Measurements from ENCODE around the gene ZNF394.

Gene ZNF394

DNA sequence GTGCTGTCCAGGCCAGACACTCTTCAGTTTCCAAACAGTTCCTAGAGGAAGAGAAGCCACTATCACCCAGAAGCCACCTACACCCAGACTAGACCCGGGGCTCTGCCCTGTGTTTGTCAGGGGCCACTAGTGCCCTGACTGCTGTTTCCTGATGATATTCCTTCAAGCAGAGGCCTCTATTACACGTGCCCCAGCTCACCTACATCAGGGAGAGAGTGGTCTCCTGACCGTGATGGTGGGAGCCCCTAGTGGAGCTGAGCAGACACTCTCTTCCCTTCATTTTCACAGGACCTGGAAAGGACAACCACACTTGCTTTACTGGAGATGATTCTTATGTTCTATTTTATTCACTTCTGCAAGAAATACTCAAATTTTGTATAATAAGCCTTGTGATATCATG lies 9.2 kb downstream of the ZNF394 start (continued):
- TF ChIP-seq, protein P1, sequence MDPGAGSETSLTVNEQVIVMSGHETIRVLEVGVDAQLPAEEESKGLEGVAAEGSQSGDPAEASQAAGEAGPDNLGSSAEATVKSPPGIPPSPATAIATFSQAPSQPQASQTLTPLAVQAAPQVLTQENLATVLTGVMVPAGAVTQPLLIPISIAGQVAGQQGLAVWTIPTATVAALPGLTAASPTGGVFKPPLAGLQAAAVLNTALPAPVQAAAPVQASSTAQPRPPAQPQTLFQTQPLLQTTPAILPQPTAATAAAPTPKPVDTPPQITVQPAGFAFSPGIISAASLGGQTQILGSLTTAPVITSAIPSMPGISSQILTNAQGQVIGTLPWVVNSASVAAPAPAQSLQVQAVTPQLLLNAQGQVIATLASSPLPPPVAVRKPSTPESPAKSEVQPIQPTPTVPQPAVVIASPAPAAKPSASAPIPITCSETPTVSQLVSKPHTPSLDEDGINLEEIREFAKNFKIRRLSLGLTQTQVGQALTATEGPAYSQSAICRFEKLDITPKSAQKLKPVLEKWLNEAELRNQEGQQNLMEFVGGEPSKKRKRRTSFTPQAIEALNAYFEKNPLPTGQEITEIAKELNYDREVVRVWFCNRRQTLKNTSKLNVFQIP (CRISPR knock-in tag; IDR thresholded peaks at IDR 0.05; ENCODE audit: borderline replicate concordance, low read depth) = no peak
- TF ChIP-seq SNAI2 (CRISPR knock-in tag; IDR thresholded peaks at IDR 0.05) (no peak), CSDC2 (CRISPR knock-in tag; IDR thresholded peaks at IDR 0.05) (no peak), TSHZ2 (CRISPR knock-in tag; IDR thresholded peaks at IDR 0.05) (no peak), PPARA (CRISPR knock-in tag; IDR thresholded peaks at IDR 0.05; ENCODE audit: borderline replicate concordance) (no peak), TOX (CRISPR knock-in tag; IDR thresholded peaks at IDR 0.05; ENCODE audit: borderline replicate concordance) (no peak), ZNF70 (CRISPR knock-in tag; IDR thresholded peaks at IDR 0.05) (no peak), OSR1 (CRISPR knock-in tag; IDR thresholded peaks at IDR 0.05) (no peak), TCF4 (CRISPR knock-in tag; IDR thresholded peaks at IDR 0.05; ENCODE audit: borderline replicate concordance) (no peak), ZNF8 (CRISPR knock-in tag; IDR thresholded peaks at IDR 0.05) (no peak), ZFP3 (CRISPR knock-in tag; IDR thresholded peaks at IDR 0.05) (no peak)

DNA sequence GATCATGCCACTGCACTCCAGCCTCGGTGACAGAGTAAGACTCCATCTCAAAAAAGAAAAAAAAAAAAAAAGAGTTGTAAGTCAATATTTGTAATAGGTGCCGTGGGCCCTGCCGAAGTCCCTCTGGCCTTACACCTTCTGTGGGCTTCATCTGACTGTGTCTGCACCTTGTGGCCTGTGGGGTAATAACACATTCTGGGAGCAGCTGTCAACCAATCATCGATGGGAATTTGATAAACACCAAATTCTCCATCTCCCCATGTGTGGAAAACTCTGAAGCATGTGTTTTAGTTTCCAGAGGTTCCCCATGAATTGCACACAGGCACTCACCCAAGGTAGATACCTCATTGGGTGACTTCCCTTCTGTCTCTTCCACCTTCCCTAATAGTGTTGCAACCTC lies 10.8 kb downstream of the ZNF394 start:
- TF ChIP-seq CREB5 (CRISPR knock-in tag; IDR thresholded peaks at IDR 0.05; ENCODE audit: low read depth) (no peak), ZFP3 (CRISPR knock-in tag; IDR thresholded peaks at IDR 0.05) (no peak), ESRRG (CRISPR knock-in tag; IDR thresholded peaks at IDR 0.05) (no peak), SNAI2 (CRISPR knock-in tag; IDR thresholded peaks at IDR 0.05) (no peak), ZC3H10 (CRISPR knock-in tag; IDR thresholded peaks at IDR 0.05) (no peak), PATZ1 (CRISPR knock-in tag; IDR thresholded peaks at IDR 0.05; ENCODE audit: borderline replicate concordance) (no peak), ZFP30 (CRISPR knock-in tag; IDR thresholded peaks at IDR 0.05) (no peak), ISL1 (CRISPR knock-in tag; IDR thresholded peaks at IDR 0.05) (no peak), TSHZ2 (CRISPR knock-in tag; IDR thresholded peaks at IDR 0.05) (no peak), RARB (CRISPR knock-in tag; IDR thresholded peaks at IDR 0.05) (no peak), BACH2 (CRISPR knock-in tag; IDR thresholded peaks at IDR 0.05; ENCODE audit: borderline replicate concordance) (no peak), CSDC2 (CRISPR knock-in tag; IDR thresholded peaks at IDR 0.05) (no peak), ZNF70 (CRISPR knock-in tag; IDR thresholded peaks at IDR 0.05) (no peak), OSR1 (CRISPR knock-in tag; IDR thresholded peaks at IDR 0.05) (no peak), TOX (CRISPR knock-in tag; IDR thresholded peaks at IDR 0.05; ENCODE audit: borderline replicate concordance) (no peak), TCF4 (CRISPR knock-in tag; IDR thresholded peaks at IDR 0.05; ENCODE audit: borderline replicate concordance) (no peak)
- TF ChIP-seq, protein P1 (CRISPR knock-in tag; IDR thresholded peaks at IDR 0.05; ENCODE audit: borderline replicate concordance, low read depth) = no peak
- TF ChIP-seq, protein P2, sequence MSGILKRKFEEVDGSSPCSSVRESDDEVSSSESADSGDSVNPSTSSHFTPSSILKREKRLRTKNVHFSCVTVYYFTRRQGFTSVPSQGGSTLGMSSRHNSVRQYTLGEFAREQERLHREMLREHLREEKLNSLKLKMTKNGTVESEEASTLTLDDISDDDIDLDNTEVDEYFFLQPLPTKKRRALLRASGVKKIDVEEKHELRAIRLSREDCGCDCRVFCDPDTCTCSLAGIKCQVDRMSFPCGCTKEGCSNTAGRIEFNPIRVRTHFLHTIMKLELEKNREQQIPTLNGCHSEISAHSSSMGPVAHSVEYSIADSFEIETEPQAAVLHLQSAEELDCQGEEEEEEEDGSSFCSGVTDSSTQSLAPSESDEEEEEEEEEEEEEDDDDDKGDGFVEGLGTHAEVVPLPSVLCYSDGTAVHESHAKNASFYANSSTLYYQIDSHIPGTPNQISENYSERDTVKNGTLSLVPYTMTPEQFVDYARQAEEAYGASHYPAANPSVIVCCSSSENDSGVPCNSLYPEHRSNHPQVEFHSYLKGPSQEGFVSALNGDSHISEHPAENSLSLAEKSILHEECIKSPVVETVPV (CRISPR knock-in tag; IDR thresholded peaks at IDR 0.05) = no peak
- peak; percentile 32 for ATAC-seq

Data from SK-N-SH treated with all-trans-retinoic acid at 6 μM for 48 hours (cell line).